K562 (cell line): ENCODE results near the gene OR10A3.

ENCODE experiments used
- CXXC5 ChIP-seq: fragments of 250-450 bp; sonication (Bioruptor Pico); IDR thresholded peaks from 2 replicates; pipeline ENCODE4 v1.8.0; 2022; ENCODE audit warnings: inconsistent platforms, mild to moderate bottlenecking, moderate library complexity
- FOXJ3 ChIP-seq: sonication (generic); formaldehyde crosslinking; IDR thresholded peaks from 2 replicates; pipeline ENCODE4 v1.4.0; 2020; ENCODE audit warnings: mild to moderate bottlenecking, missing genetic modification reagents
- MAZ ChIP-seq, 2 experiments: fragments of 450-650 bp in 1 of 2; sonication (generic) in 1 of 2; formaldehyde crosslinking; IDR thresholded peaks in 1 of 2; conservative IDR thresholded peaks in 1 of 2; 2 replicates each; pipeline versions ENCODE4 v1.4.0 to v1.5.0; 2020; ENCODE audit warnings: mild to moderate bottlenecking in 1 of 2, missing genetic modification reagents in 1 of 2
- NFIC ChIP-seq: fragments of 450-650 bp; IDR thresholded peaks from 2 replicates; pipeline ENCODE4 v1.6.1; 2017; ENCODE audit warnings: mild to moderate bottlenecking, inconsistent platforms
- SNIP1 ChIP-seq: fragments of 450-650 bp; IDR thresholded peaks from 2 replicates; pipeline ENCODE4 v1.7.1; 2017; ENCODE audit warnings: low read depth, mild to moderate bottlenecking

GRCh38 chr11:7889985-7890384, 51.5 kb downstream of the OR10A3 start:
- TF ChIP-seq SNIP1 (no peak), MAZ (CRISPR knock-in tag; conservative IDR thresholded peaks at IDR 0.05 in 1 of 2, IDR thresholded peaks at IDR 0.05 in 1 of 2) (no peak), NFIC (no peak), FOXJ3 (CRISPR knock-in tag) (no peak), CXXC5 (CRISPR knock-in tag) (no peak)
